K562 (cell line): Measurements from ENCODE around the gene GRK4.

Experiments
- ATF7 ChIP-seq: fragments of 450-650 bp; IDR thresholded peaks from 2 replicates; pipeline ENCODE4 v1.7.1; 2014; ENCODE audit warnings: mild to moderate bottlenecking, moderate library complexity
- BRF1 ChIP-seq: IDR thresholded peaks from 3 replicates; pipeline ENCODE4 v1.6.1; 2011; ENCODE audit warnings: borderline replicate concordance, mild to moderate bottlenecking; ENCODE audit not compliant: insufficient read length; ENCODE audit errors: extremely low read depth
- CHD4 ChIP-seq: fragments of 200-600 bp; sonication (generic); IDR thresholded peaks from 3 replicates; pipeline ENCODE4 v1.6.1; 2012; ENCODE audit warnings: low read depth, mild to moderate bottlenecking, mixed read lengths, low read length, inconsistent platforms; ENCODE audit not compliant: insufficient read depth, insufficient replicate concordance, poor library complexity, severe bottlenecking
- CREM ChIP-seq: IDR thresholded peaks from 2 replicates; pipeline ENCODE4 v1.6.1; 2014; ENCODE audit warnings: antibody characterized with exemption, low read depth
- EHMT2 ChIP-seq: fragments of 450-650 bp; IDR thresholded peaks from 2 replicates; pipeline ENCODE4 v1.6.1; 2018; ENCODE audit warnings: antibody characterized with exemption
- ERF ChIP-seq: fragments of 450-650 bp; formaldehyde crosslinking; IDR thresholded peaks from 2 replicates; pipeline ENCODE4 v1.4.0; 2020; ENCODE audit warnings: mild to moderate bottlenecking, mixed read lengths
- EZH2 ChIP-seq: IDR thresholded peaks from 2 replicates; pipeline ENCODE4 v1.6.1; 2012; ENCODE audit warnings: low read depth, mild to moderate bottlenecking, inconsistent platforms, low read length, borderline replicate concordance
- HCFC1 ChIP-seq: IDR thresholded peaks from 2 replicates; pipeline ENCODE4 v1.6.1; 2012; ENCODE audit warnings: low read depth, low read length, improper control_type of control experiment
- YY1 ChIP-seq, 3 experiments: IDR thresholded peaks; 2 replicates each; pipeline ENCODE4 v1.6.1; 2011; ENCODE audit warnings: low read length in 2 of 3, mild to moderate bottlenecking in 2 of 3, moderate library complexity in 2 of 3, borderline replicate concordance in 1 of 3, control low read depth in 1 of 3, low read depth in 1 of 3; ENCODE audit not compliant: insufficient read depth in 3 of 3, insufficient replicate concordance in 2 of 3, control insufficient read depth in 1 of 3, insufficient read length in 1 of 3; ENCODE audit errors: extremely low read depth in 1 of 3
- ZNF253 ChIP-seq: fragments of 250-450 bp; sonication (Bioruptor Pico); conservative IDR thresholded peaks from 2 replicates; pipeline ENCODE4 v1.6.1; 2021; ENCODE audit warnings: mild to moderate bottlenecking
- TF ChIP-seq, protein P1 (sequence below), 3 experiments: IDR thresholded peaks in 2 of 3; conservative IDR thresholded peaks in 1 of 3; 2 replicates each; pipeline ENCODE4 v1.5.1; 2011 to 2012; ENCODE audit warnings: low read length in 3 of 3, mild to moderate bottlenecking in 3 of 3, control low read depth in 2 of 3, improper control_type of control experiment in 1 of 3, inconsistent platforms in 1 of 3, low read depth in 1 of 3, mixed read lengths in 1 of 3, moderate library complexity in 1 of 3; ENCODE audit not compliant: insufficient read depth in 2 of 3
- TF ChIP-seq, protein P2 (sequence below): fragments of 250-450 bp; sonication (Bioruptor Pico); IDR thresholded peaks from 2 replicates; pipeline ENCODE4 v1.4.0; 2020

DNA sequence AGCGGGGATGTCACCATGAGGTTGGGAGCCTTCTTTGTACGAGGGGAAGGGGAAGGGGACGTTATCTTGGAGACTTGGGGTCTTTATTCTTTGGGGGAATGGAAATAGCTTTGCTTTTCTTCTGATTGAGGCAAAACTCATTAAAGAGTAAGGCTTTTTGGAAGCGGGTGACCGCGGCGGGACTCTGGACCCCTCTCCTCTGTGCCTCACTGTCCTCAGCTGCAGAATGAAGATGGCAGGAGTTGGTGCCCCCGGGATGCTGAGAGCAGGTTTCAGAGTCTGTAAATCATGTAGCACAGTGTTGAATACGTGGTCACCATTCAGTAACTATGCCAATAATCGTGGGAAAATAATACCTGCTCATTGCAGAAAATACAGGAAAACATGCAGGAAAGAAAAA lies 78.9 kb downstream of the GRK4 start:
- TF ChIP-seq ATF7 (no peak), ERF (CRISPR knock-in tag) (no peak), BRF1 (no peak), CHD4 (no peak), HCFC1 (no peak), YY1 (IDR thresholded peaks at IDR 0.05; ENCODE audit: borderline replicate concordance in 1 of 3, control insufficient read depth in 1 of 3, extremely low read depth in 1 of 3, insufficient read depth in 3 of 3, insufficient read length in 1 of 3, insufficient replicate concordance in 2 of 3, low read depth in 1 of 3, low read length in 2 of 3) (no peak), ZNF253 (CRISPR knock-in tag) (no peak), CREM (no peak), EHMT2 (no peak), EZH2 (no peak)
- TF ChIP-seq, protein P1, sequence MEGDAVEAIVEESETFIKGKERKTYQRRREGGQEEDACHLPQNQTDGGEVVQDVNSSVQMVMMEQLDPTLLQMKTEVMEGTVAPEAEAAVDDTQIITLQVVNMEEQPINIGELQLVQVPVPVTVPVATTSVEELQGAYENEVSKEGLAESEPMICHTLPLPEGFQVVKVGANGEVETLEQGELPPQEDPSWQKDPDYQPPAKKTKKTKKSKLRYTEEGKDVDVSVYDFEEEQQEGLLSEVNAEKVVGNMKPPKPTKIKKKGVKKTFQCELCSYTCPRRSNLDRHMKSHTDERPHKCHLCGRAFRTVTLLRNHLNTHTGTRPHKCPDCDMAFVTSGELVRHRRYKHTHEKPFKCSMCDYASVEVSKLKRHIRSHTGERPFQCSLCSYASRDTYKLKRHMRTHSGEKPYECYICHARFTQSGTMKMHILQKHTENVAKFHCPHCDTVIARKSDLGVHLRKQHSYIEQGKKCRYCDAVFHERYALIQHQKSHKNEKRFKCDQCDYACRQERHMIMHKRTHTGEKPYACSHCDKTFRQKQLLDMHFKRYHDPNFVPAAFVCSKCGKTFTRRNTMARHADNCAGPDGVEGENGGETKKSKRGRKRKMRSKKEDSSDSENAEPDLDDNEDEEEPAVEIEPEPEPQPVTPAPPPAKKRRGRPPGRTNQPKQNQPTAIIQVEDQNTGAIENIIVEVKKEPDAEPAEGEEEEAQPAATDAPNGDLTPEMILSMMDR (IDR thresholded peaks at IDR 0.05 in 2 of 3, conservative IDR thresholded peaks at IDR 0.05 in 1 of 3; ENCODE audit: insufficient read depth in 2 of 3, low read depth in 1 of 3, low read length in 3 of 3): no peak
- TF ChIP-seq, protein P2, sequence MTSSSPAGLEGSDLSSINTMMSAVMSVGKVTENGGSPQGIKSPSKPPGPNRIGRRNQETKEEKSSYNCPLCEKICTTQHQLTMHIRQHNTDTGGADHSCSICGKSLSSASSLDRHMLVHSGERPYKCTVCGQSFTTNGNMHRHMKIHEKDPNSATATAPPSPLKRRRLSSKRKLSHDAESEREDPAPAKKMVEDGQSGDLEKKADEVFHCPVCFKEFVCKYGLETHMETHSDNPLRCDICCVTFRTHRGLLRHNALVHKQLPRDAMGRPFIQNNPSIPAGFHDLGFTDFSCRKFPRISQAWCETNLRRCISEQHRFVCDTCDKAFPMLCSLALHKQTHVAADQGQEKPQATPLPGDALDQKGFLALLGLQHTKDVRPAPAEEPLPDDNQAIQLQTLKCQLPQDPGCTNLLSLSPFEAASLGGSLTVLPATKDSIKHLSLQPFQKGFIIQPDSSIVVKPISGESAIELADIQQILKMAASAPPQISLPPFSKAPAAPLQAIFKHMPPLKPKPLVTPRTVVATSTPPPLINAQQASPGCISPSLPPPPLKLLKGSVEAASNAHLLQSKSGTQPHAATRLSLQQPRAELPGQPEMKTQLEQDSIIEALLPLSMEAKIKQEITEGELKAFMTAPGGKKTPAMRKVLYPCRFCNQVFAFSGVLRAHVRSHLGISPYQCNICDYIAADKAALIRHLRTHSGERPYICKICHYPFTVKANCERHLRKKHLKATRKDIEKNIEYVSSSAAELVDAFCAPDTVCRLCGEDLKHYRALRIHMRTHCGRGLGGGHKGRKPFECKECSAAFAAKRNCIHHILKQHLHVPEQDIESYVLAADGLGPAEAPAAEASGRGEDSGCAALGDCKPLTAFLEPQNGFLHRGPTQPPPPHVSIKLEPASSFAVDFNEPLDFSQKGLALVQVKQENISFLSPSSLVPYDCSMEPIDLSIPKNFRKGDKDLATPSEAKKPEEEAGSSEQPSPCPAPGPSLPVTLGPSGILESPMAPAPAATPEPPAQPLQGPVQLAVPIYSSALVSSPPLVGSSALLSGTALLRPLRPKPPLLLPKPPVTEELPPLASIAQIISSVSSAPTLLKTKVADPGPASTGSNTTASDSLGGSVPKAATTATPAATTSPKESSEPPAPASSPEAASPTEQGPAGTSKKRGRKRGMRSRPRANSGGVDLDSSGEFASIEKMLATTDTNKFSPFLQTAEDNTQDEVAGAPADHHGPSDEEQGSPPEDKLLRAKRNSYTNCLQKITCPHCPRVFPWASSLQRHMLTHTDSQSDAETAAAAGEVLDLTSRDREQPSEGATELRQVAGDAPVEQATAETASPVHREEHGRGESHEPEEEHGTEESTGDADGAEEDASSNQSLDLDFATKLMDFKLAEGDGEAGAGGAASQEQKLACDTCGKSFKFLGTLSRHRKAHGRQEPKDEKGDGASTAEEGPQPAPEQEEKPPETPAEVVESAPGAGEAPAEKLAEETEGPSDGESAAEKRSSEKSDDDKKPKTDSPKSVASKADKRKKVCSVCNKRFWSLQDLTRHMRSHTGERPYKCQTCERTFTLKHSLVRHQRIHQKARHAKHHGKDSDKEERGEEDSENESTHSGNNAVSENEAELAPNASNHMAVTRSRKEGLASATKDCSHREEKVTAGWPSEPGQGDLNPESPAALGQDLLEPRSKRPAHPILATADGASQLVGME (CRISPR knock-in tag): no peak
